Stromal cell of bone marrow (primary cell): Measurements from ENCODE around the gene PPP6R2.

Experiments
- DNase-seq: peaks from one replicate; pipeline ENCODE4 v3.0.0-alpha.2; 2012; ENCODE audit warnings: low read depth

PPP6R2 gene

GRCh38 chr22:50305393-50305922, 37.7 kb upstream of the PPP6R2 start:
- DNase-seq, result no peak

- DNase-seq, result peak; percentile 92
Observed at GRCh38 chr22:50305923-50306566, 37.1 kb upstream of the PPP6R2 start.

- peak; percentile 61 for DNase-seq
Observed at GRCh38 chr22:50306753-50307749, 36.1 kb upstream of the PPP6R2 start, which contains the start of gene PLXNB2. Gene PLXNB2, minus strand, starts transcription at chr22:50307646. Its CDS starts 17,062 bp downstream, at chr22:50290584.

DNA sequence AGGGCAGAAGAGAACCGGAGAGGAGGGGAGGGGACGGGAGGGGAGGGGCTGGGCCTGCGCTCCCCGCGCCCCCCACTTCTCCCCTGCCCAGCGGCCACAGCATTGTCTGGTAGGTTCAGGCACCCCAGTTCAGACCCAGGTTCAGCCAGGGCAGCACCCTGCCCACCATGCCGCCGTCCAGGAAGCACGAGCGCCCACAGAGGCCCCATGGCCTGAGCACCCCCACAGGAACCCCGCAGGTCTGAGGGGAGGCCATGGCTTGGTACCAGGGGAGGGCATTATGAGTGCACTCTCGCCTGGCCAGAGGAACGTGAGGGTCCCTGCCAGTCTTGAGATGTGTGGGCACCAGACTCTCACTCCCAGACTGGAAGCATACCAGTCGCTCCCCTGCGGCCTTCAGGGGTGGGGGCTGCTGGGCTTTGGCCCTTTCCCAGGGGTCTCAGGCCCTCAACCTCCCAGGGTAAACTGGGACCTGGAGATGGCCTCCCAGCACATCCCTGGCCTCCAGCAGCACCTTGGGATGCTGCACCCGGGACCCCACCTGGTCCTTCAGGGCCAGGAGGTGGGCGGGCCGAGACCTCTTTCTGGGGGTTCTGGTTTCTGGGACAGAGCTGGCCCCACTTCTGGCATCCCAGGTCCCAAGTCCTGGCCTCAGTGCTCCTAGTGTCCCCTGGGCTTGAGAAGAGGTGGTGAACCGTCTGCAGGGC, 35.1 kb upstream of the PPP6R2 start:
- no peak for DNase-seq

DNA sequence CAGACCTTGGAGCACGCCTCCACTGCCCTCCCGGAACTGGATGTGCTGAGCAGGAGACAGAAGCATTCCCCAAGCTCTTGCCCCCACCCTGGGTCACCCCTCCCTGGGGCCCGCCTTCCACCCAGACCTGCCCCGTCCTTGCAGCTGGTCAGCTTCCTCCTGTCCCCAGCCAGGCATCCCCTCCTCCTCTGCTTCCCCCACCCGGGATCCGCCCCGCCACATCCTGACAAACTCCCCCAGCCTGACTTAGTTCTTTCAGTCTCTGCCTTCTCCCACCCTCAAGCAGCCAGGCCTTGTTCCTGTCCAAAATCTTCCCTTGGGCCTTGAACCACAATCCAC, 34.6 kb upstream of the PPP6R2 start:
- DNase-seq, result no peak

DNA sequence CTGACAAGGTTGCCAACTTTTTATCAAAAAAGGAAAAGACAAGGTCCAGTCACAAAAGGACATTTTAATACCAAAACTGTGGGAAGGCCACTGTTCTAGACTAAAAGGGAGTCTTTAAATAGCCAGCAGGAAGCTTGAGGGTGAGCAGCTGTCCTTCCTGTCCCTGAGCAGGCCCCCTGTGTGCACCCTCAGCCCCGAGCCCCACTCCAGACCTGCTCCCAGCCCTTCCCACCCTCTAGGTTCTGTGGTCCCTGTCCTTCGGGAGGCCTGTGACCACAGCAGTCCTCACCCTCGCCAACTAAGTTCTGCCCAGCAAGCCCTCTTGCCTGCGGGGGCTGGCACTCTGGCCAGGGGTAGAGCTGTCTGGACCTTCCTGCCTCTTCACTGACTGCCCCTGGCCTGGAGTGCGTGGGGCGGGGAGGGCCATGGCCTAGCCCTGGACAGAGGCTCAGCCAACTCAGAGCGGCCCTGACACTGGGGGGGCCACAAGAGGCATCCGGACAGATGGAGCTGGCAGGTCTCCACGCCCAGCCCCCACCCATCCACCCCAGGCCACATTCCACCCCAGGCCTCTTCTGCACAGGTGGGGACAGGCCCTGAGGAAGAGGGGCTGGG, 34.0 kb upstream of the PPP6R2 start:
- no peak for DNase-seq

GRCh38 chr22:50309601-50309991, 33.5 kb upstream of the PPP6R2 start:
- no peak for DNase-seq

- no peak for DNase-seq
Observed at GRCh38 chr22:50310031-50310722, 33.0 kb upstream of the PPP6R2 start.

GRCh38 chr22:50310949-50311444, 32.1 kb upstream of the PPP6R2 start:
- DNase-seq, result no peak

GRCh38 chr22:50311606-50312351, 31.3 kb upstream of the PPP6R2 start:
- DNase-seq, result no peak

DNA sequence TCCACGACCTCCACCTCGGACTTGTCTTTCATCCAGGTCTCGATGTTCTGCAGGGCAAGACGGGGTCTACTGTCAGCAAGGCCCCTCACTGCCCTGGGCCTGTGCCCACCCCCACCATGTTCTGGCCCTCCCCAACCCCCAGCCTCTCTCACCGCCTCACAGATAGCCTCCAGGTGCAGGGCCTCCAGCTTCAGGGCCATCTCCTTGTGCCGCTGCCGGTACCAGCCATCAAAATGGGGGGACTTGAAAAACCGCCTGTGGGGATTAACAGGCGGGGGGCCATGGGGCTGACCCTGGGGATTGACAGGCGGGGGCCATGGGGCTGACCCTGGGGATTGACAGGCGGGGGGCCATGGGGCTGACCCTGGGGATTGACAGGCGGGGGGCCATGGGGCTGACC, 30.8 kb upstream of the PPP6R2 start:
- no peak for DNase-seq

- DNase-seq, result no peak
Observed at GRCh38 chr22:50313021-50313420, 30.1 kb upstream of the PPP6R2 start.

- no peak for DNase-seq
Observed at GRCh38 chr22:50313600-50313999, 29.5 kb upstream of the PPP6R2 start.

DNA sequence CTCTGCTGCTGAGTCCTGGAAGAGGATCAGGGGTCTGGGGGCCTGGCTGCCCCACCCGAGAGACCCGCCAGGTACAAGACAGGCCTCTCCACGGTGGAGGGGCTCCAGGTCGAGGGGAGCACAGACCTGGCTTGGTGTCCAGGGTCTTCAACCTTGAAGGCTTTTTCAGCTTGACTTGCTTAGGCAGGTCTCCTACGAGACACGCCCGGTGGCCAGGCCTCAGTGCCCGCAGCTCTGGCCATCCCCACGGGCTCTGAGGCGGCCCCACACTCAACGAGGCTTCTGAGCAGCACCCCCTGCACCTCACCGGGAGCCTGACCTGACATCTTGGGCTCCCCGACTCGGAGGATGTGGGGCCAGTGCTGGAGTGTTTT, 29.1 kb upstream of the PPP6R2 start:
- DNase-seq, result no peak

- DNase-seq, result no peak
Observed at GRCh38 chr22:50314455-50315288, 28.5 kb upstream of the PPP6R2 start.

GRCh38 chr22:50315289-50316113, 27.6 kb upstream of the PPP6R2 start:
- DNase-seq, result no peak

DNA sequence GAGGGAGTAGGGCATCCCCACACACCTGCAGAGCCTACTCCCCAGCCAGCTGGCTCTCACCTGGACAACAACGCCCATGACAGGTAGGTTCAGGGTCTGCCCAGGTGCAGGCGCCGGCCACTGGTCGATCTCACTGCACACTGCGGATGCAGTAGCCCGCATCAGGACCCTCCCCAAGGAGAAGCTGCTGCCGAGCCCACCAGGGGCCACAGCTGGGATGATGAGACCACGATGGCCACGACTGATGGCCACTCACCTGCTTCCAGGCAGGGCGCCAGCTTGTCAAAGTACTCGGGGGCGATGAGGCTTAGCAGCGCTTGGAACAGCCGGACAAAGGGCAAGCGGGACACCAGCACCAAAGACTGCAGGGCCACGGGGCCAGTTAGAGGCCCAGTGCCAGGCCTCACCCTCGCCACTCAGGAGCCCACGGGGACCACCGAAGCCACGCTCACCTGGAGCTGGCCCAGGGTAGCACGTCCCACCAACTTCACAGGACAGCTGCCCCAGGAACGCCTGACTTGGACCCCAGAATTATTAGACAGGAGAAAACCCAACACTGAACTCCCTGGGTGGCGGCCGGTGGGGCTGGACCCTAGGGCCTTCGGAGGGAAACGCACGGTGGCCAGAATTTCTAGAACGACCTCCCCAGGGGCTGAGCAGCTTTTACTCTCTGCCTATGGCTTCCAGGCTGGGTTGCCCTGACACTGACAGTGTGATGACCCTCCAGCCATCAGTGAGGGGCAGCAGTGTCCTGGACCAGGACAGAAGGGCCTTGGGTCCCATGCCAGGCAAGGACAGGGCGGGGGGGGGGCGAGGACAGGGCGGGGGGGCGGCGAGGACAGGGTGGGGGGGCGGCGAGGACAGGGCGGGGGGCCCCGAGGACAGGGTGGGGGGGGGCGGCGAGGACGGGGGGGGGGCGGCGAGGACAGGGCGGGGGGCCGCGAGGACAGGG, 26.7 kb upstream of the PPP6R2 start:
- no peak for DNase-seq
